Gastrocnemius medialis (tissue), 4 donors: ENCODE results near the gene XRRA1. TPM values are rescaled to one million over a fixed set of nuclear protein-coding genes. Genes with fewer than 3 reads are reported as not detected.

Experiments
- ATAC-seq, 2 donors: fragments of 150-250 bp; one replicate each; pipeline ENCODE4 v1.9.1; 2016
- DNase-seq, 2 donors: peaks; one replicate each; pipeline ENCODE4 v3.0.0-alpha.2; 2019
- H3K27ac ChIP-seq, 4 donors: fragments of 200-600 bp; sonication (generic); 1 replicate in 1 of 4; 2 replicates in 3 of 4; pipeline ENCODE4 v1.5.1; 2016 to 2018; ENCODE audit warnings: mild to moderate bottlenecking in 2 of 4, moderate library complexity in 1 of 4
- H3K27me3 ChIP-seq, 3 donors: fragments of 200-600 bp; sonication (generic) in 2 of 3; 1 replicate in 1 of 3; 2 replicates in 2 of 3; pipeline versions ENCODE4 v1.5.1 to v1.6.0; 2016 to 2019; ENCODE audit warnings: mild to moderate bottlenecking in 1 of 3, moderate library complexity in 1 of 3
- H3K36me3 ChIP-seq, 2 donors: fragments of 200-600 bp; sonication (generic) in 1 of 2; one replicate each; pipeline ENCODE4 v1.5.1; 2017 to 2018
- H3K4me1 ChIP-seq, 2 donors: fragments of 200-600 bp; sonication (generic) in 1 of 2; one replicate each; pipeline ENCODE4 v1.5.1; 2016 to 2017; ENCODE audit warnings: mild to moderate bottlenecking in 2 of 2
- H3K4me3 ChIP-seq, 4 donors: fragments of 200-600 bp; sonication (generic) in 3 of 4; 1 replicate in 1 of 4; 2 replicates in 3 of 4; pipeline ENCODE4 v1.5.1; 2016 to 2019; ENCODE audit warnings: mild to moderate bottlenecking in 2 of 4
- H3K9me3 ChIP-seq, 3 donors: fragments of 200-600 bp; sonication (generic) in 2 of 3; 1 replicate in 1 of 3; 2 replicates in 2 of 3; pipeline ENCODE4 v1.5.1; 2016 to 2019
- POLR2A ChIP-seq, 2 donors: fragments of 450-650 bp; IDR thresholded peaks; one replicate each; pipeline ENCODE4 v1.6.1; 2017; ENCODE audit warnings: antibody characterized with exemption in 2 of 2, mild to moderate bottlenecking in 2 of 2, moderate library complexity in 2 of 2
- in situ Hi-C, 4 donors: fragments of 200-750 bp; cut with MboI; loops; one replicate each; pipeline versions ENCODE4 v1.15.0 to v1.8.0; 2017; ENCODE audit warnings: low sequenced_read_pairs in 4 of 4
- intact Hi-C: fragments of 100-400 bp; cut with DNase I; formaldehyde crosslinking; loops from one replicate; pipeline ENCODE4 v1.15.1; 2023; ENCODE audit warnings: low total_unique reads
- total RNA-seq, 4 donors: library from RNA; depleted of rRNA; stranded (reverse); fragments of >200 nt; gene quantifications; one replicate each; pipeline versions ENCODE4 v1.1.0 to v1.2.3, GENCODE V29; 2016
- TF ChIP-seq, protein P1 (sequence below), 5 experiments: fragments of 450-650 bp in 3 of 5; fragments of 200-600 bp in 2 of 5; sonication (generic) in 2 of 5; IDR thresholded peaks in 4 of 5; conservative IDR thresholded peaks in 1 of 5; 1 replicate in 4 of 5; 2 replicates in 1 of 5; pipeline ENCODE4 v1.5.1; 2016 to 2019; ENCODE audit warnings: antibody characterized with exemption in 5 of 5, mild to moderate bottlenecking in 3 of 5, moderate library complexity in 3 of 5

The XRRA1 gene
- total RNA-seq, 4 donors from 2014 or later, result 7.8 to 16.8 (median 8.8) TPM

DNA sequence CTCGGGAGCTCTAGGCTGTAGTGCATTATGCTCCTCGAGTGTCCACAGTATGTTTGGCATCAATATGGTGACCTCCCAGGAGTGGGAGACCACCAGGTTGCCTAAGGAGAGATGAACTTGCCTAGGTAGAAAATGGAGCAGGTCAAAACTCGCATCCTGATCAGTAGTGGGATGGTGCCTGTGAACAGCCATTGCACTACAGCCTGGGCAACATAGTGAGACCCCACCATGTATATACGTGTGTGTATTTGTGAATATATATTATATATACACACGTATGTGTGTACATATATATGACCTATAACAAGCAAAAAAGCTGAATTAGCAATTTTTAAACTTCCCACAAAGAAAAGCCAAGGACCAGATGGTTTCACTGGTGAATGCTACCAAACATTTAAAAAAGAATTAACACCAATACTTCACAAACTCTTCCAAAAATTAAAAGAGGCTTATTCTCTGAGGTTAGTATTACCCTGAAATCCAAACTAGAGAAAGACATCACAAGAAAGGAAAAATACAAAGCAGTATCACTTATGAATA is 102.8 kb downstream of the XRRA1 start:
- in situ Hi-C loops, result no loop called here
- DNase-seq (no peak), ATAC-seq (no peak)
- no peak for TF ChIP-seq POLR2A (IDR thresholded peaks at IDR 0.05)
- TF ChIP-seq, protein P1, sequence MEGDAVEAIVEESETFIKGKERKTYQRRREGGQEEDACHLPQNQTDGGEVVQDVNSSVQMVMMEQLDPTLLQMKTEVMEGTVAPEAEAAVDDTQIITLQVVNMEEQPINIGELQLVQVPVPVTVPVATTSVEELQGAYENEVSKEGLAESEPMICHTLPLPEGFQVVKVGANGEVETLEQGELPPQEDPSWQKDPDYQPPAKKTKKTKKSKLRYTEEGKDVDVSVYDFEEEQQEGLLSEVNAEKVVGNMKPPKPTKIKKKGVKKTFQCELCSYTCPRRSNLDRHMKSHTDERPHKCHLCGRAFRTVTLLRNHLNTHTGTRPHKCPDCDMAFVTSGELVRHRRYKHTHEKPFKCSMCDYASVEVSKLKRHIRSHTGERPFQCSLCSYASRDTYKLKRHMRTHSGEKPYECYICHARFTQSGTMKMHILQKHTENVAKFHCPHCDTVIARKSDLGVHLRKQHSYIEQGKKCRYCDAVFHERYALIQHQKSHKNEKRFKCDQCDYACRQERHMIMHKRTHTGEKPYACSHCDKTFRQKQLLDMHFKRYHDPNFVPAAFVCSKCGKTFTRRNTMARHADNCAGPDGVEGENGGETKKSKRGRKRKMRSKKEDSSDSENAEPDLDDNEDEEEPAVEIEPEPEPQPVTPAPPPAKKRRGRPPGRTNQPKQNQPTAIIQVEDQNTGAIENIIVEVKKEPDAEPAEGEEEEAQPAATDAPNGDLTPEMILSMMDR (IDR thresholded peaks at IDR 0.05 in 4 of 5, conservative IDR thresholded peaks at IDR 0.05 in 1 of 5), result no peak
- Histone ChIP-seq H3K27me3 (no peaks in the 10 kb centered on the region), H3K4me3 (no peak overlapping the region), H3K36me3 (peaks cover 0 to 52% of the 10 kb centered on the region in 2 donors), H3K9me3 (no peaks in the 10 kb centered on the region), H3K4me1 (no peaks in the 10 kb centered on the region), H3K27ac (no peak overlapping the region)
- intact Hi-C loops, result no loop called here

DNA sequence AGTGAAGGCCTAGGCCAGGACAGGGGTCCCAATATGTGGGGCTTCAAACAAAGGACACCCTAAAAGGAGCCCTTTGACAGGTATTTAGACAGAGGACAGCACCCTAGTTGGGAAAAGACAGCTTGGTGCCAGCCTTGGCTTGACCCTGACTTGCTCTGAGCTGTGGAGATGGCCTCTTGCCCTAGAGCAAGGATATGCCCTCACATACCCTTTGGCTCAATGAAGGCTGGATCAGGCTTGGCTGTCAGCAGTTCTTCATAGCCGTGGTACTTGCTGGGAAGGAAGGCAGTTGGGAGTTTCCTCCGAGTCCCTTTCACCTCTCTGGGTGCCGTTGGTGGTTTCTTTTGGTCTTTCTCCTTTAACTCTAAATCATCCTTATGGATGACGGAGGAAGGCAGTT is 104.0 kb downstream of the XRRA1 start:
- intact Hi-C loops, result no loop called here
- ATAC-seq (no peak), DNase-seq (no peak)
- H3K4me3 ChIP-seq, result no peak overlapping the region
- H3K27me3 ChIP-seq, result no peaks in the 10 kb centered on the region
- H3K4me1 ChIP-seq, result no peaks in the 10 kb centered on the region
- peaks cover 0 to 49% of the 10 kb centered on the region in 2 donors for H3K36me3 ChIP-seq
- in situ Hi-C loops, result no loop called here
- no peaks in the 10 kb centered on the region for H3K9me3 ChIP-seq
- no peak overlapping the region for H3K27ac ChIP-seq
- TF ChIP-seq POLR2A (IDR thresholded peaks at IDR 0.05), result no peak
- TF ChIP-seq, protein P1 (IDR thresholded peaks at IDR 0.05 in 4 of 5, conservative IDR thresholded peaks at IDR 0.05 in 1 of 5), result no peak

DNA sequence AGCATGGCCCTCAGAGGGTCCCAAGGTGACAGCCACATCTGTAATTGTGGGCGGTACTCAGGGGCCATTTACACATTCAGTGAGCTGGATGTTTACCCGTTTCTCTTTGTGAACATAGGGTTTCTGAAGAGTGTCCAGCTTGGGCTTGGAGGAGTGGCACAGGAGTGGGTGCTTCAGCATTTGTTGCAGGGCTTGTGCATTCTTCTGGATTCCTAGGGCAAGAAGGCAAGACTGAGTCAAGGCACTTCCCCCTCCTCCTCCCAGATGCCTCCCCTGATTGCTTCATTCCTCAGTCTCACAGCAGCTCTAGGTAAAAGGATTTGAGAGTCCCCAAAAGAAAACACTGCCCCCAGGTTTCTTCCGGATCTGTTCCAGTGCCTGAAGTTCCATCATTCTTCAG is 104.8 kb downstream of the XRRA1 start:
- in situ Hi-C loops, result no loop called here
- peaks cover 0 to 49% of the 10 kb centered on the region in 2 donors for H3K36me3 ChIP-seq

DNA sequence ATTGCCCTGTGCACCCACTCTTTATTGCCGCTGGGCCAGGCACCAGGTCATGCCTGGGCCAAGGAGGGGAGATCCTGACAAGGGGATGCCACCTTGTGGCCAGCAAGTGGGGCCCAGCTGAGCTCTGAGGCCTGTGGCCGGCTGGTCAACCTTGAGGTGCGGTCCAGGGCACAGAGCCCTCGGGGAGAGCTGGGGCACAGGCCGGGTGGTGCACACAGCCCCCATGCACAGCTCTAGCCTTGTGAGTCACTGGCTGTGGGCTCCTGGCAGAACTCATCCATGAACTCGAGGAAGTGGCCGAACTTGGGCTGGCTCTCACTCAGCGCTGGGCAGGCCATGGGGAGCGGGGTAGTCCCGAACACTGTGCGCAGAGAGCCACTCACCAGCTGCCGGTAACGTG is 105.9 kb downstream of the XRRA1 start:
- Histone ChIP-seq H3K9me3 (no peaks in the 10 kb centered on the region), H3K27me3 (no peaks in the 10 kb centered on the region), H3K4me1 (no peaks in the 10 kb centered on the region), H3K36me3 (peaks cover 0 to 57% of the 10 kb centered on the region in 2 donors), H3K4me3 (no peak overlapping the region), H3K27ac (no peak overlapping the region)
- ATAC-seq, result peak in 1 of 2 donors; percentile 13
- in situ Hi-C loops, result no loop called here
- TF ChIP-seq, protein P1 (IDR thresholded peaks at IDR 0.05 in 4 of 5, conservative IDR thresholded peaks at IDR 0.05 in 1 of 5), result no peak
- no peak for TF ChIP-seq POLR2A (IDR thresholded peaks at IDR 0.05)
- no peak for DNase-seq
- intact Hi-C loops, result no loop called here

More for the DNA sequence above, 104.8 kb downstream of the XRRA1 start:
- H3K4me1 ChIP-seq, result no peaks in the 10 kb centered on the region
- DNase-seq (no peak), ATAC-seq (no peak)
- H3K27ac ChIP-seq, result no peak overlapping the region
- TF ChIP-seq POLR2A (IDR thresholded peaks at IDR 0.05), result no peak
- TF ChIP-seq, protein P1 (IDR thresholded peaks at IDR 0.05 in 4 of 5, conservative IDR thresholded peaks at IDR 0.05 in 1 of 5), result no peak
- no peak overlapping the region for H3K4me3 ChIP-seq
- no peaks in the 10 kb centered on the region for H3K27me3 ChIP-seq
- intact Hi-C loops, result no loop called here
- no peaks in the 10 kb centered on the region for H3K9me3 ChIP-seq

DNA sequence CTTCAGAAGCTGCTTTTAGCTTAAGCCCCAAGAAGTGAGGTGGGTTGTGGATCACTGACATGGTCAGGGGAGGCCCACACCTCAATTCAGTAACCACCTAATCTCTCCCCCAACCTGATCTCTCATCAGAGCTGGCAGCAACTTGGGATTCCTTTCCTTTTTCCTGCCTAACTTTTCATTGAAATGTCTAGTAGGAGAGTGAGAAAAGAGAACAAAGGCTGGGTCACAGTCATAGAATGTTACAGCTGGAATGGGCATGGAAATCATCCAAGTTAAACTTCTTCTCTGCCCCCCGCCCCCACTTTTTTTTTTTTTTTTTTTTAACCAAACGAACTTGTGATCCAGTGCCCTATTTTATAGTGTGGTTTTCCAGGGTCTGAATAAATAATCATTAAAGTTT is 108.4 kb downstream of the XRRA1 start:
- intact Hi-C loops, result no loop called here

More for the DNA sequence above, 108.4 kb downstream of the XRRA1 start:
- H3K4me3 ChIP-seq, result no peak overlapping the region
- TF ChIP-seq, protein P1 (IDR thresholded peaks at IDR 0.05 in 4 of 5, conservative IDR thresholded peaks at IDR 0.05 in 1 of 5), result no peak
- no peak for TF ChIP-seq POLR2A (IDR thresholded peaks at IDR 0.05)
- ATAC-seq, result no peak
- H3K36me3 ChIP-seq, result peaks cover 3 to 64% of the 10 kb centered on the region in 2 donors
- no peak overlapping the region for H3K27ac ChIP-seq
- in situ Hi-C loops, result no loop called here
- no peaks in the 10 kb centered on the region for H3K4me1 ChIP-seq
- H3K27me3 ChIP-seq, result no peaks in the 10 kb centered on the region
- DNase-seq, result no peak
- no peaks in the 10 kb centered on the region for H3K9me3 ChIP-seq
